HCT116 (cell line): ENCODE results near the gene TEKT3. TPM values are rescaled to one million over a fixed set of nuclear protein-coding genes. Genes with fewer than 3 reads are reported as not detected.

Experiments
- ATAC-seq: fragments of 200-7000 bp; cut with Tn5 transposase; 2 replicates; pipeline ENCODE4 v1.9.1; 2020; ENCODE audit warnings: mild to moderate bottlenecking, moderate library complexity
- BruUV-seq: library from RNA; stranded (reverse); fragments of 400-500 nt; replicated peaks from 2 replicates; lab custom pipeline; 2021; lab: Mats Ljungman, UMichigan
- CTCF ChIA-PET: fragments of 300-600 bp; sonication (Branson Sonifier 250); formaldehyde crosslinking; loops from one replicate; lab custom pipeline; 2021; ENCODE audit warnings: antibody characterized with exemption; lab: Charles Lee
- POLR2A ChIA-PET: fragments of 300-600, 350-600 bp; sonication (Branson Sonifier 250); formaldehyde crosslinking; loops from one replicate; lab custom pipeline; 2021; ENCODE audit warnings: antibody characterized with exemption; lab: Charles Lee
- RAD21 ChIA-PET, 2 experiments: fragments of 300-600 bp; sonication (Branson Sonifier 250); formaldehyde crosslinking; loops; one replicate each; lab custom pipeline; 2023; ENCODE audit warnings: low total read pairs in 2 of 2; ENCODE audit not compliant: uncharacterized antibody in 2 of 2, unreplicated experiment in 2 of 2, low non-redundant PET in 1 of 2; lab: Charles Lee
- DNase-seq: peaks from one replicate; pipeline ENCODE4 v3.0.0-alpha.2; 2010; ENCODE audit warnings: low read depth, low spot score
- H2AFZ ChIP-seq: fragments of 200-600 bp; shearing (Covaris generic), sonication (generic); 2 replicates; pipeline ENCODE4 v1.6.1; 2017; ENCODE audit warnings: low read depth, mixed run types, mixed read lengths, antibody characterized with exemption, low read length; ENCODE audit not compliant: poor library complexity, severe bottlenecking
- H3K27ac ChIP-seq: 2 replicates; pipeline ENCODE4 v1.5.1; 2012; ENCODE audit warnings: low read depth, low read length
- H3K27me3 ChIP-seq: fragments of 200-600 bp; sonication (generic); 2 replicates; pipeline ENCODE4 v1.6.1; 2016; ENCODE audit warnings: mixed run types, low read length, mixed read lengths; ENCODE audit not compliant: insufficient read depth
- H3K36me3 ChIP-seq, 2 experiments: fragments of 200-500 bp in 1 of 2; fragments of 200-600 bp in 1 of 2; sonication (Bioruptor generic) in 1 of 2; sonication (generic) in 1 of 2; 2 replicates each; pipeline versions ENCODE4 v1.5.1 to v1.6.1; 2014 to 2016; ENCODE audit warnings: low read length in 2 of 2, inconsistent platforms in 1 of 2, mixed read lengths in 1 of 2, mixed run types in 1 of 2; ENCODE audit not compliant: insufficient read depth in 2 of 2, control insufficient read depth in 1 of 2
- H3K4me1 ChIP-seq, 2 experiments: fragments of 200-600 bp in 1 of 2; sonication (generic) in 1 of 2; 2 replicates each; pipeline versions ENCODE4 v1.5.1 to v1.6.1; 2012 to 2017; ENCODE audit warnings: low read length in 2 of 2, inconsistent platforms in 1 of 2, mild to moderate bottlenecking in 1 of 2, mixed read lengths in 1 of 2, mixed run types in 1 of 2, moderate library complexity in 1 of 2; ENCODE audit not compliant: insufficient read depth in 2 of 2, control insufficient read depth in 1 of 2
- H3K4me2 ChIP-seq: fragments of 200-600 bp; sonication (generic); 2 replicates; pipeline ENCODE4 v1.6.1; 2017; ENCODE audit warnings: mixed run types, low read length, mixed read lengths
- H3K4me3 ChIP-seq, 2 experiments: fragments of 200-600 bp in 1 of 2; sonication (generic) in 1 of 2; replicated peaks in 1 of 2; 2 replicates each; pipeline ENCODE4 v1.5.1; 2011 to 2016; ENCODE audit warnings: low read length in 2 of 2, control low read depth in 1 of 2, low read depth in 1 of 2, mild to moderate bottlenecking in 1 of 2, mixed read lengths in 1 of 2, mixed run types in 1 of 2
- H3K79me2 ChIP-seq: fragments of 200-600 bp; sonication (generic); 2 replicates; pipeline ENCODE4 v1.6.1; 2017; ENCODE audit warnings: mild to moderate bottlenecking, mixed run types, low read length, moderate library complexity, mixed read lengths; ENCODE audit not compliant: insufficient read depth
- H3K9ac ChIP-seq: fragments of 200-600 bp; sonication (generic); 2 replicates; pipeline ENCODE4 v1.6.1; 2016; ENCODE audit warnings: low read length, mixed read lengths
- H3K9me2 ChIP-seq: fragments of 200-600 bp; sonication (generic), shearing (Covaris generic); 2 replicates; pipeline ENCODE4 v1.6.1; 2017; ENCODE audit warnings: mixed run types, mild to moderate bottlenecking, moderate library complexity; ENCODE audit not compliant: insufficient read depth
- H3K9me3 ChIP-seq, 2 experiments: fragments of 200-500 bp in 1 of 2; fragments of 200-600 bp in 1 of 2; sonication (Bioruptor generic) in 1 of 2; sonication (generic) in 1 of 2; 2 replicates each; pipeline ENCODE4 v1.6.1; 2014 to 2017; ENCODE audit warnings: low read length in 2 of 2, mixed read lengths in 2 of 2, inconsistent platforms in 1 of 2, low read depth in 1 of 2, mild to moderate bottlenecking in 1 of 2, mixed run types in 1 of 2, moderate library complexity in 1 of 2; ENCODE audit not compliant: control insufficient read depth in 1 of 2, insufficient read depth in 1 of 2
- H4K20me1 ChIP-seq: fragments of 200-600 bp; sonication (generic), shearing (Covaris generic); 2 replicates; pipeline ENCODE4 v1.6.1; 2017; ENCODE audit warnings: mixed run types, mild to moderate bottlenecking, moderate library complexity; ENCODE audit not compliant: insufficient read depth
- CEBPB ChIP-seq: IDR thresholded peaks from 2 replicates; pipeline ENCODE4 v1.6.1; 2012; ENCODE audit warnings: low read depth
- EGR1 ChIP-seq: IDR thresholded peaks from 2 replicates; pipeline ENCODE4 v1.6.1; 2012; ENCODE audit warnings: low read depth
- FOSL1 ChIP-seq: IDR thresholded peaks from 2 replicates; pipeline ENCODE4 v1.6.1; 2012; ENCODE audit warnings: low read depth
- JUND ChIP-seq: IDR thresholded peaks from 2 replicates; pipeline ENCODE4 v1.6.1; 2012
- POLR2AphosphoS5 ChIP-seq: IDR thresholded peaks from 2 replicates; pipeline ENCODE4 v1.6.1; 2011; ENCODE audit warnings: mild to moderate bottlenecking, low read depth, low read length, moderate library complexity
- RAD21 ChIP-seq: IDR thresholded peaks from 2 replicates; pipeline ENCODE4 v1.6.1; 2012; ENCODE audit warnings: low read depth, mild to moderate bottlenecking
- SIN3A ChIP-seq: IDR thresholded peaks from 2 replicates; pipeline ENCODE4 v1.6.1; 2012; ENCODE audit warnings: low read depth
- SRF ChIP-seq: IDR thresholded peaks from 2 replicates; pipeline ENCODE4 v1.6.1; 2012; ENCODE audit warnings: low read depth
- YY1 ChIP-seq: IDR thresholded peaks from 2 replicates; pipeline ENCODE4 v1.6.1; 2011; ENCODE audit warnings: low read length, low read depth, moderate library complexity, mild to moderate bottlenecking; ENCODE audit not compliant: insufficient replicate concordance; ENCODE audit errors: extremely low read depth
- ZFX ChIP-seq: fragments of 450-650 bp; IDR thresholded peaks from 2 replicates; pipeline ENCODE4 v1.6.1; 2017
- intact Hi-C: fragments of 100-400 bp; cut with micrococcal nuclease; formaldehyde crosslinking; loops from 2 replicates; pipeline ENCODE4 v1.10.0; 2022
- total RNA-seq: library from RNA; stranded (reverse); gene quantifications from one replicate; pipeline ENCODE4 v1.2.1, GENCODE V29; 2021; ENCODE audit not compliant: unreplicated experiment
- TF ChIP-seq, protein P1 (sequence below): IDR thresholded peaks from 2 replicates; pipeline ENCODE4 v1.6.1; 2012
- TF ChIP-seq, protein P2 (sequence below): IDR thresholded peaks from 2 replicates; pipeline ENCODE4 v1.6.1; 2012; ENCODE audit warnings: low read depth

Gene TEKT3
- total RNA-seq, 1 experiment from 2014 or later: 0.64 TPM

DNA sequence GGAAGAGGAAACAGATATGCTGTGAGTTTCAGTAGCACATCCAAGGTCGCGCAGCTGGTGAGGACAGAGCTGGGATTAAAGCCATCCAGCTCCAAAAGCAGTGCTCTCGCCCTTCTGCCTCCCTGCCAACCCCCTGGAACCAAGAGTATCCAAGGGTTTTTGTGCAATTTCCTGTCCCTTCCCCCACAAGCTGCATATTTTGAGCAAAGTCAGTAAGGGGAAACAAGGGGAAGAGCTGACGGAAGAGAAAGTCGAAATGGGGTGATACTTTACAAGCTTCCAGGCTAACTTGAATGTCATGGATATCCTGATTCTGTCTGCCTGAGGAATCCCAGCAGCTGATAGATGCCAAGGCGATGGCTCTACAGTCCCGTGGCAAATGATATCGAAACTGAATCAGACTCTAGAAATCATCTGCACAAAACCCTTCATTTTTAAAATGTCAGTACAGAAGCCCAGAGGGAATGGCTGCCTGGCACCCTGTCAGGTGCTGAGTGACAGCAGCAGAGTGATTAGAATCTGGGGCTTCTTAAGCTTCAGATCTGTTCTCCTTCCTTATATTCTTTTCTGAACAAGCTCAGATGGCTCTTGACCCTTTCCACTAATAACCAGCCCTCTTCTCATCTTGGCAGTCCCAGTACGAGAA lies 42.9 kb upstream of the TEKT3 start:
- POLR2A ChIA-PET: no interaction called here
- Histone ChIP-seq H3K4me2 (no peak overlapping the region), H3K9me2 (no peaks in the 10 kb centered on the region), H3K27ac (no peak overlapping the region), H3K9ac (no peak overlapping the region), H2AFZ (no peak overlapping the region), H3K4me1 (no peaks in the 10 kb centered on the region), H4K20me1 (no peaks in the 10 kb centered on the region), H3K27me3 (peaks cover 5% of the 10 kb centered on the region; the same call in 1 of the 2 replicates), H3K9me3 (no peaks in the 10 kb centered on the region), H3K36me3 (no peaks in the 10 kb centered on the region), H3K79me2 (no peaks in the 10 kb centered on the region), H3K4me3 (no peak overlapping the region)
- no peak for ATAC-seq
- intact Hi-C loops: no loop called here
- no peak for TF ChIP-seq CEBPB
- TF ChIP-seq POLR2AphosphoS5: no peak
- no peak for TF ChIP-seq ZFX
- TF ChIP-seq RAD21: no peak
- no peak for TF ChIP-seq SRF
- TF ChIP-seq YY1: no peak
- TF ChIP-seq, protein P1, sequence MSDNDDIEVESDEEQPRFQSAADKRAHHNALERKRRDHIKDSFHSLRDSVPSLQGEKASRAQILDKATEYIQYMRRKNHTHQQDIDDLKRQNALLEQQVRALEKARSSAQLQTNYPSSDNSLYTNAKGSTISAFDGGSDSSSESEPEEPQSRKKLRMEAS: no peak
- no peak for TF ChIP-seq JUND
- CTCF ChIA-PET: no interaction called here
- DNase-seq: no peak
- RAD21 ChIA-PET: no interaction called here
- BruUV-seq: no TSS peak

DNA sequence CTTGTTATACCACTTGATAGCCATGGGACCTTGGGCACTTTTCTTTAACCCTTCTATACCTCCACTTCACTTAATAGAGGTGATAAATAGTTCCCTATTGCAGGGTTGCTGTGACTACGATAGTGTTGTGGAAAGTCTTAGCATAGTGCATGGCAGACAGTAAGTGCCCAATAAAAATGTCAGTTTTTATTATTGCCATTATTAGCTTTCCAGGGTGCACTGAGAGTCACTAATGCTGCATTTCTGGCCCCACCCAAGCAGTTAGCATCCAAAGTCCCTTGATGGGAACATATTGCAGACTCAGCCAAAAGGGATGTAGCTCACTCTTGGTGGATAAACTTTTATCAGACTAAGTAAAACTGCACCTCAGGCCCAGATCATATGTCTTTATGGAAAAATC lies 41.5 kb upstream of the TEKT3 start:
- H3K9ac ChIP-seq: no peak overlapping the region
- no peaks in the 10 kb centered on the region for H4K20me1 ChIP-seq
- RAD21 ChIA-PET: no interaction called here
- no peaks in the 10 kb centered on the region for H3K79me2 ChIP-seq
- CTCF ChIA-PET: no interaction called here
- no peak overlapping the region for H2AFZ ChIP-seq
- no peak overlapping the region for H3K4me2 ChIP-seq
- no peaks in the 10 kb centered on the region for H3K9me2 ChIP-seq
- ATAC-seq: no peak
- no peak overlapping the region for H3K27ac ChIP-seq
- no peak overlapping the region for H3K4me3 ChIP-seq
- TF ChIP-seq FOSL1 (no peak), SIN3A (no peak), EGR1 (no peak)
- TF ChIP-seq, protein P1: no peak
- TF ChIP-seq, protein P2, sequence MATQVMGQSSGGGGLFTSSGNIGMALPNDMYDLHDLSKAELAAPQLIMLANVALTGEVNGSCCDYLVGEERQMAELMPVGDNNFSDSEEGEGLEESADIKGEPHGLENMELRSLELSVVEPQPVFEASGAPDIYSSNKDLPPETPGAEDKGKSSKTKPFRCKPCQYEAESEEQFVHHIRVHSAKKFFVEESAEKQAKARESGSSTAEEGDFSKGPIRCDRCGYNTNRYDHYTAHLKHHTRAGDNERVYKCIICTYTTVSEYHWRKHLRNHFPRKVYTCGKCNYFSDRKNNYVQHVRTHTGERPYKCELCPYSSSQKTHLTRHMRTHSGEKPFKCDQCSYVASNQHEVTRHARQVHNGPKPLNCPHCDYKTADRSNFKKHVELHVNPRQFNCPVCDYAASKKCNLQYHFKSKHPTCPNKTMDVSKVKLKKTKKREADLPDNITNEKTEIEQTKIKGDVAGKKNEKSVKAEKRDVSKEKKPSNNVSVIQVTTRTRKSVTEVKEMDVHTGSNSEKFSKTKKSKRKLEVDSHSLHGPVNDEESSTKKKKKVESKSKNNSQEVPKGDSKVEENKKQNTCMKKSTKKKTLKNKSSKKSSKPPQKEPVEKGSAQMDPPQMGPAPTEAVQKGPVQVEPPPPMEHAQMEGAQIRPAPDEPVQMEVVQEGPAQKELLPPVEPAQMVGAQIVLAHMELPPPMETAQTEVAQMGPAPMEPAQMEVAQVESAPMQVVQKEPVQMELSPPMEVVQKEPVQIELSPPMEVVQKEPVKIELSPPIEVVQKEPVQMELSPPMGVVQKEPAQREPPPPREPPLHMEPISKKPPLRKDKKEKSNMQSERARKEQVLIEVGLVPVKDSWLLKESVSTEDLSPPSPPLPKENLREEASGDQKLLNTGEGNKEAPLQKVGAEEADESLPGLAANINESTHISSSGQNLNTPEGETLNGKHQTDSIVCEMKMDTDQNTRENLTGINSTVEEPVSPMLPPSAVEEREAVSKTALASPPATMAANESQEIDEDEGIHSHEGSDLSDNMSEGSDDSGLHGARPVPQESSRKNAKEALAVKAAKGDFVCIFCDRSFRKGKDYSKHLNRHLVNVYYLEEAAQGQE: no peak
- TF ChIP-seq, all 23 proteins: peak for 0
- POLR2A ChIA-PET: no interaction called here
- H3K9me3 ChIP-seq: no peaks in the 10 kb centered on the region
- BruUV-seq: no TSS peak
- DNase-seq: no peak
- H3K36me3 ChIP-seq: no peaks in the 10 kb centered on the region
- H3K4me1 ChIP-seq: peaks cover 0 to under 1% of the 10 kb centered on the region in 2 experiments; a peak in 2 of 4 replicates
- intact Hi-C loops: no loop called here
- peaks cover 5% of the 10 kb centered on the region; the same call in 1 of the 2 replicates for H3K27me3 ChIP-seq
